Hematopoietic multipotent progenitor cell treated with erythropoietin and hydrocortisone succinate and interleukin-3 and kit ligand, for 8 days (in vitro differentiated cells): ENCODE measurements around the gene CCDC87.

Experiments
- DNase-seq: peaks from one replicate; pipeline ENCODE4 v3.0.0-alpha.2; 2015

CCDC87 gene

GRCh38 chr11:66592457-66593302, at the start of gene CCDC87, which contains the start of gene CCS:
Gene CCDC87, minus strand, starts transcription at chr11:66593063. Its CDS starts 48 bp downstream, at chr11:66593015.
Gene CCS, plus strand, starts transcription at chr11:66593185. Its CDS starts 77 bp downstream, at chr11:66593262.
- peak; percentile 96 for DNase-seq

DNA sequence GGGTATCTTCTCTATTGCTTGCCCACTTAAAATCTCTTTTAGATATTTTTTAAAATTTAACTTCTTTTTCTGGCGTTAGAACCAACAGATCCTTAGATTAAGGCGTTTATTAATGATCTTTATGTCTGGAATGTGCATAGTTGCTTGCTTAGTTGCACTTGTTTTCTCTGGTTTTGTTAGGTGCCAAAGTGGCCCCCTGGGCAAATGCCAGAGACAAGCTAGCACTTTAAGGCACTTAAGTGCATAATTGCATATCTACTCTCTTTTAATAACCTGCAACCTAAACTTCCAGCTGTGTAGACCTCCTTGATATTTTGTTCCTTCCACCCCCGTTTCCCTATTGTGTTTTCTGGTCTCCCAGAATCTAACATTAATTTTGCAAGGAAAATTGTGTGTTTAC, 49.0 kb upstream of the CCDC87 start:
- no peak for DNase-seq

GRCh38 chr11:66639814-66640340, 47.0 kb upstream of the CCDC87 start:
- DNase-seq = peak; percentile 52

DNA sequence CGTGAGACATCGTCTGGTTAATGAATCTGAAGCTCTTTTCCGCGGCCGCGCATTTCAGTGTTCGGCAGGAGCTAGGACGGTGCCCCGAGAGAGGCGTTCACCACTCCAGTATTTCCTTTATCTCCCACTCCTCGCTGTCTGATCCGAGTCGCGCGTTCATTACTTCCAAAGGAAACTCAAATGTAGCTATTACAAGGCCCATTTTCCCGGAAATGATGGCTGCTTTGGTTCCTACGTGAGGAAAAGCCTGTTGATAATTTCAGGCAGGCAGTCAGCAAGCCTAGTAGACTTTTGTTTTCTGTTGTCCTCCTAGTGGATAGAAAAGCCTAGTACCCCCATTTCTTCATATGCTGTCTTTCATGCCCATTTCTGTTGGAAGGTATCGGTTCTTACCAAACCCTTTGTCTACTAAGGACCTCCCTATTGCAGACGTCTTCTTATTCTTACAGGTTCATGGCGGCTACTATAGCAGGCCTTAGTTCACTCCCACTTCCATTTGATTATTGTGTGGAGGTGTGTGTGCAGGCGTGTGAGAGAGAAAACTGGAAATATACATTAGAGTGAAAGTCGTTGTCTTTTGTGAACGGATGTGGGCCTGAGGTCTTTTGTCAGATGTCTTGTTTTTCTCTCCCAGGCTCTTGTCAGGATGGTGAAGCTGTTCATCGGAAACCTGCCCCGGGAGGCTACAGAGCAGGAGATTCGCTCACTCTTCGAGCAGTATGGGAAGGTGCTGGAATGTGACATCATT, 46.4 kb upstream of the CCDC87 start:
- DNase-seq = peak; percentile 54

DNA sequence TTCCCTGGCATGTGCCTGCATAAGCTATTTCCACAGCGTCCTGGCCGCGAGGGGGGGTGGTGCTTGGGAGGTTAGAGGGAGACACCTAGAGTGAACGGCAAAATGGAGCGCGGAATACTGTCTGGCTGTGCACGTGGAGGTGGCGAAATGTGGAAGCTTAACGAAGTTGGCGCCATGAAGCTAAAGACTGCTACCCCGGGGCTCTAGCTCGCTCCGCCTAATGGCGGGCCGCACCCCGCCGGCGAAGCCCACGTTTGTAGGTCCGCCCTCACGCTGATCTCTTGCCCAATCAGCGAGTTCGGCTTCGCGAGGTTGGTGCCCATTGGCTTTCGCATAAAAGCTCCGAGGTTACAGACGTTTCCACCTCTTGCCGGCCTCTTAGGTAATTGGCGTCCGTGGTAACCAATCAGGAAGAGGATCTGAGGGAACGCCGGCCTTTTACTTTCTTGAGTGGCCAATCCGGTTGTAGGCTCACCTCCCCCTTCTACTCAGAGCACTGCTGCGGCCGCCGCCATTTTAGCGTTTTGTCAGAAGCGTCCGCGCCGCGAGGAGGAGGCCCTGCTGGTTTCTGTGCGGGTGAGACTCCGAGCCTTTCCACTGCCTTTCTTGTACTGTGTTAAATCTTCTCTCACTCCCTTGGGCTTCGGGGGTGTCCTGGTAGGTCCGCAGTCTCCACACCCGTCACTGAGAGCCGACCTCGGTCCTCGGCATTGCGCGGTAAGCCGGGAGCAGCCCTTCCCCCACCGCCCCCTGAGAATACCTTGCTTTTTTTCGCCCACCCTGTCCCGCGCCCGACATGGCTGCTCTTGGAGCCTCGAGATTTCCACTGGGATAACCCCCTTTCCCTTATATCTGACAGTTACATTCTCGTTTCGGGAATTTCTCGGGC, 45.6 kb upstream of the CCDC87 start, which contains the start of gene RBM4:
Gene RBM4, plus strand, starts transcription at position 527 of the 889 bp plus-strand sequence. CDS start 1,009 bp downstream, outside the sequence.
- peak; percentile 100 for DNase-seq

GRCh38 chr11:66637557-66638176, 44.8 kb upstream of the CCDC87 start:
- DNase-seq = peak; percentile 21

DNA sequence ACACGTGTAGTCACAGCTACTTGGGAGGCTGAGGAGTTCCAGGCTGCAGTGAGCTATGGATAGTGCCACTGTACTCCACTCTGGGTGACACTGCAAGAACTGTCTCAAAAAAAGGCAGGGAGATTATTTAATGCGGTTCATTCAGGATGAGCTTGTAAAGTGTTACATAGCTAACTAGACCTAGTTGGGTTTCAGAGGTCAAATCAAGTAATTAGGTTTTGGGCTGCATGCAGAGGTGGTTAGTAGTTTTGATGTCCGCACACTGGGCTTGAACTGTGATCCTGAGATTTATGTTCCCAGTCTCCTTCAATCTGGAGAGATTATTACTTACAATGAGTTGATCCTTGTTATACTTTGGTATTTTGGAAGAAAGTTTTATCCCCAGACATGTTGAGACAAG, 43.5 kb upstream of the CCDC87 start:
- DNase-seq = no peak

GRCh38 chr11:66632952-66633351, 40.1 kb upstream of the CCDC87 start:
- no peak for DNase-seq

DNA sequence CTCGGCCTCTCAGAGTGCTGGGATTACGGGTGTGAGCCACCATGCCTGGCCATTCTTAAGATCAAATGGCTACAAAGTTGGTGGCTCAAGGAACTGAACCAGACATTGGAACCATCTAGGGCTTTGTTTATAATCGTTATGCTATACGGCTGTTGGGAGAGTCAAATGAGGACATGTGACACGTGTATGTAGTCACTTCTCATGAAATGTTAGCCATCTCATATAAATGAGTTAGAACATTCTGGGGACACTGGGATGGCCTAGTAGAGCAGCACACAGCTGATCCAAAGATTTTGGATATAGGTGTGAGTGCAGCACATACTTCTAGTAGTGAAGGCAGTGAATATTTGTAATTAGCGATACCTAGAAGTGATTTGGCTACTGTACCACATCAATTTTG, 39.0 kb upstream of the CCDC87 start:
- no peak for DNase-seq

- DNase-seq = no peak
Observed at GRCh38 chr11:66629356-66629755, 36.5 kb upstream of the CCDC87 start.

GRCh38 chr11:66628061-66628603, 35.3 kb upstream of the CCDC87 start:
- no peak for DNase-seq

DNA sequence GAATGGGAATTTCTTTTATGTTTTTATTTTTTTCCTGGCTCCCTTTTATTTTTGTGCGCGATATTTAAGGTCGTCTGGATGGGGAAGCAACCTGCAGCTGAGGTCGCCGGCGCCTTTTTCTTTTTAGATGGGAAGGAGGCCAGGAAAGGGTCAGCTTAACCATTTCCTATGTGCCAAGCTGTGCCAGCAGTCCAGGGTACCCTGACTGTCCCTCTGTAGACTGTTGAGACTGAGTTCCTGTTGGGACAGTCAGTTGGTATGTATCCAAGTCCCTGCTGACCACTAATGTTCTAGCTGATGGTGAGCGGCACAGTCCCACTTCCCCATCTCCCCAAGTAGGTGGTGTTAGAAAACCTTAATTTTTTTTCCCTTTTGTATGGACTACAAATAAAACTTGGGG, 34.1 kb upstream of the CCDC87 start:
- no peak for DNase-seq

DNA sequence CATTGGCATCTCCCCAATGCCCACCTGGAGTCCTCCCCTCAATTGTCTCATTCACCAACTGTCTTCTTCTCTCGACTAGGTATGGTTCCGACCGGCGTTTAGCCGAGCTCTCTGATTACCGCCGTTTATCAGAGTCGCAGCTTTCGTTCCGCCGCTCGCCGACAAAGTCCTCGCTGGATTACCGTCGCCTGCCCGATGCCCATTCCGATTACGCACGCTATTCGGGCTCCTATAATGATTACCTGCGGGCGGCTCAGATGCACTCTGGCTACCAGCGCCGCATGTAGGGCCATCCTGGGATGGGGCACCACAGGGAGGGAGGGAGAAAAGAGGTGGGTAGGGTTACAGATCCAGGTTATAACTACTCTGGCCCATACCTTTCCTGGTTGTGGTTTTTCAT, 33.5 kb upstream of the CCDC87 start:
- DNase-seq = no peak

- DNase-seq = no peak
Observed at GRCh38 chr11:66625752-66626149, 32.9 kb upstream of the CCDC87 start.

GRCh38 chr11:66625041-66625751, 32.3 kb upstream of the CCDC87 start:
- no peak for DNase-seq

DNA sequence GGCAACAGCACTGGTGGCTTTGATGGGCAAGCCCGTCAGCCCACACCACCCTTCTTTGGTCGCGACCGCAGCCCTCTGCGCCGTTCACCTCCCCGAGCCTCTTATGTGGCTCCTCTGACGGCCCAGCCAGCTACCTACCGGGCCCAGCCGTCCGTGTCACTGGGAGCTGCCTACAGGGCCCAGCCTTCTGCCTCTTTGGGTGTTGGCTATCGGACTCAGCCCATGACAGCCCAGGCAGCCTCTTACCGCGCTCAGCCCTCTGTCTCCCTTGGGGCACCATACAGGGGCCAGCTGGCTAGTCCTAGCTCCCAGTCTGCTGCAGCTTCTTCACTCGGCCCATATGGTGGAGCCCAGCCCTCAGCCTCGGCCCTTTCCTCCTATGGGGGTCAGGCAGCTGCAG, 31.6 kb upstream of the CCDC87 start:
- DNase-seq = no peak

- peak; percentile 42 for DNase-seq
Observed at GRCh38 chr11:66619080-66619554, 26.3 kb upstream of the CCDC87 start.

GRCh38 chr11:66617155-66617834, 24.4 kb upstream of the CCDC87 start:
- no peak for DNase-seq

GRCh38 chr11:66616379-66617154, 23.7 kb upstream of the CCDC87 start, which contains the start of gene RBM14:
Gene RBM14, plus strand, starts transcription at chr11:66616630. Its CDS starts 91 bp downstream, at chr11:66616721.
- DNase-seq = peak; percentile 100
